HG03039 (cell line): ENCODE measurements around the gene ZSCAN1.

Source experiments
- ATAC-seq: cut with Tn5 transposase; IDR thresholded peaks from one replicate; pipeline ENCODE4 v1.9.1; 2021; ENCODE audit warnings: mild to moderate bottlenecking, moderate library complexity; ENCODE audit not compliant: unreplicated experiment

The ZSCAN1 gene

GRCh38 chr19:58079792-58080191, 46.0 kb downstream of the ZSCAN1 start:
- ATAC-seq, result no peak

- no peak for ATAC-seq
Measured at GRCh38 chr19:58083021-58083420, 49.2 kb downstream of the ZSCAN1 start.

- ATAC-seq, result no peak
Measured at GRCh38 chr19:58084596-58085347, 50.9 kb downstream of the ZSCAN1 start.

- no peak for ATAC-seq
Measured at GRCh38 chr19:58085348-58085875, 51.6 kb downstream of the ZSCAN1 start.

- no peak for ATAC-seq
Measured at GRCh38 chr19:58086825-58087710, 53.2 kb downstream of the ZSCAN1 start.

- no peak for ATAC-seq
Measured at GRCh38 chr19:58088521-58089052, 54.8 kb downstream of the ZSCAN1 start.

- no peak for ATAC-seq
Measured at GRCh38 chr19:58089846-58090245, 56.0 kb downstream of the ZSCAN1 start.

GRCh38 chr19:58091251-58091995, 57.6 kb downstream of the ZSCAN1 start:
- ATAC-seq, result no peak

- no peak for ATAC-seq
Measured at GRCh38 chr19:58093071-58093470, 59.2 kb downstream of the ZSCAN1 start.

GRCh38 chr19:58095328-58095727, 61.5 kb downstream of the ZSCAN1 start:
- ATAC-seq, result no peak

- ATAC-seq, result no peak
Measured at GRCh38 chr19:58096884-58097283, 63.1 kb downstream of the ZSCAN1 start.

- no peak for ATAC-seq
Measured at GRCh38 chr19:58097349-58097748, 63.5 kb downstream of the ZSCAN1 start.

- peak; percentile 93 for ATAC-seq
Measured at GRCh38 chr19:58097781-58098681, 64.2 kb downstream of the ZSCAN1 start, which contains the start of gene ZSCAN18. Gene ZSCAN18, minus strand, starts transcription at chr19:58098231. Its CDS starts 7,964 bp downstream, at chr19:58090267.

- no peak for ATAC-seq
Measured at GRCh38 chr19:58098682-58098998, 64.8 kb downstream of the ZSCAN1 start.
